ENCODE data around the gene BRD2. TPM values are rescaled to one million over a fixed set of nuclear protein-coding genes. Genes with fewer than 3 reads are reported as not detected.
A peak's percentile ranks its signal among the peaks of the same experiment; 100 is the strongest.

BRD2 gene
- total RNA-seq, 2 experiments from 2014 or later, result 340 to 378 TPM

DNA sequence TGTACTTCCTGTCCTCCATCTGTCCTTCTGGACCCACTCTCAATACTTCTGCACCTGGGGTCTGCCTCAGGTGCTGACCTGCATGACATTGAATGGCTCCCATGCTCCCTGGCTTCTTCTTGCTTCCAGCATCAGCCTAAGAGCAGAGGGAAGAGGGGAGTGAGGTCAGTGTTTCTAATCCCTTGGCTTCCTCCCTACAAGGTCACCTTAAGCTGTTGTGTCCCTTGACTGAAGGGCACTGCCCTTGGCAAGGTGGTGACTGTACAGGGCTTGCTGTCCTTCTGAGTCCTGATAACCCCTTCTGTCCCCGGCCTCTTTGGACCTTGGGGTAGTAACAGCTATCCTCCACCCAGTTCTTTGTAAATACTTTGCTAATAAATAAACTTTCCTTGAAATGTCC lies 37.2 kb upstream of the BRD2 start:
- ATAC-seq (ENCODE audit: poor library complexity) (no peak), DNase-seq (no peak)
- intact Hi-C loops (cut with DNase I, micrococcal nuclease), result no loop called here
- Mint-ChIP-seq H3K27me3 (no peaks in the 10 kb centered on the region), H3K27ac (no peak overlapping the region), H3K4me1 (ENCODE audit: low read depth) (peaks cover 6% of the 10 kb centered on the region), H3K36me3 (ENCODE audit: low read depth) (no peaks in the 10 kb centered on the region), H3K4me3 (no peak overlapping the region), H3K9me3 (no peaks in the 10 kb centered on the region)
- TF ChIP-seq, protein P1, sequence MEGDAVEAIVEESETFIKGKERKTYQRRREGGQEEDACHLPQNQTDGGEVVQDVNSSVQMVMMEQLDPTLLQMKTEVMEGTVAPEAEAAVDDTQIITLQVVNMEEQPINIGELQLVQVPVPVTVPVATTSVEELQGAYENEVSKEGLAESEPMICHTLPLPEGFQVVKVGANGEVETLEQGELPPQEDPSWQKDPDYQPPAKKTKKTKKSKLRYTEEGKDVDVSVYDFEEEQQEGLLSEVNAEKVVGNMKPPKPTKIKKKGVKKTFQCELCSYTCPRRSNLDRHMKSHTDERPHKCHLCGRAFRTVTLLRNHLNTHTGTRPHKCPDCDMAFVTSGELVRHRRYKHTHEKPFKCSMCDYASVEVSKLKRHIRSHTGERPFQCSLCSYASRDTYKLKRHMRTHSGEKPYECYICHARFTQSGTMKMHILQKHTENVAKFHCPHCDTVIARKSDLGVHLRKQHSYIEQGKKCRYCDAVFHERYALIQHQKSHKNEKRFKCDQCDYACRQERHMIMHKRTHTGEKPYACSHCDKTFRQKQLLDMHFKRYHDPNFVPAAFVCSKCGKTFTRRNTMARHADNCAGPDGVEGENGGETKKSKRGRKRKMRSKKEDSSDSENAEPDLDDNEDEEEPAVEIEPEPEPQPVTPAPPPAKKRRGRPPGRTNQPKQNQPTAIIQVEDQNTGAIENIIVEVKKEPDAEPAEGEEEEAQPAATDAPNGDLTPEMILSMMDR (IDR thresholded peaks at IDR 0.05), result no peak
- ChIA-PET CTCF (interaction anchor here (5.4 kb wide), 1 partner anchor 56 kb away, joined by 123 read pairs; no protein-coding TSS in a partner anchor), POLR2A (interaction anchor here (2.1 to 4.0 kb wide), 3 partner anchors 10 to 41 kb away, joined by 4 to 77 read pairs (median 7); partner anchors contain the start of genes HLA-DMA and HLA-DMB)
- Histone ChIP-seq H3K27me3 (ENCODE audit: control insufficient read depth in 1 of 2, insufficient read depth in 2 of 2, low read length in 2 of 2) (no peaks in the 10 kb centered on the region), H3K9me3 (ENCODE audit: control insufficient read depth in 1 of 2, insufficient read depth in 1 of 2, low read length in 2 of 2) (no peaks in the 10 kb centered on the region), H3K36me3 (ENCODE audit: insufficient read depth, low read length) (no peaks in the 10 kb centered on the region), H3K27ac (ENCODE audit: low read depth in 1 of 2, low read length in 2 of 2) (no peak overlapping the region), H3K4me1 (ENCODE audit: insufficient read depth, low read length) (no peaks in the 10 kb centered on the region), H3K4me3 (ENCODE audit: low read length) (no peak overlapping the region)

DNA sequence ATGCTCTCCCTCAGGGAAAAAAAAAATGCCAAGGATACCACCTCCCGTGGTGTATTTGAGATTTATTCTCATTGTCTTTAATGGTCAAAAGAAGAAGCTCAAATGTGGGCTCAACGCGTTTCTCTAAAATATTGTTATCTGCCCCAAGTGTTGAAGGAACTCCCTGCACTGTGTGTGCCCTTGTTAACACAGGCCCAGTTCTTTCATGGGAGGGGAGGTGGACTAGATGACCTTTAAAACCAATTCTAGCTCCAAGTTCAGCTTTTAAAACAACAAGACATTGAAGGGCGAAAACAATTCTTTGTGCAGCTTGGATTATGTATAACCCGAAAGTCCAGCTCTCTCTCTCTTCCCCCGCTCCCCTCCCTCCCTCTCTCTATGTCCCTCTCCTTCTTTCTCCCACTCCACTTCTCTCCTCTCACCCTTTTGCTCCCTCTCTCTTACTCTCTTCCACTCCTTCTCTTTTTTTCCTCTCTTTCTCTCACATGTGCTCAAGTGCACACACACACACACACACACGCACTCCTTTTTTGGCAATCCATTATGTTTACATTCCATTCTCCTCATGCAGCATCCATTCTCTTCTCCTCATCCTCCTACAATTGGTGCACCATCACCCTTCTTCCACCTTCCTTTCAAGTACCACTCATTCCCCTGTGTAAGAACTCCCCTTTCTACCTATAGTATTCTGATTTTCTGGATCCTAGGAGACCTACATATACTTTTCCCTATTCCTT lies 36.1 kb upstream of the BRD2 start:
- no peaks in the 10 kb centered on the region for H3K27me3 Mint-ChIP-seq
- no peak overlapping the region for H3K4me3 ChIP-seq (ENCODE audit: low read length)
- H3K4me1 ChIP-seq (ENCODE audit: insufficient read depth, low read length), result no peaks in the 10 kb centered on the region
- no peaks in the 10 kb centered on the region for H3K36me3 ChIP-seq (ENCODE audit: insufficient read depth, low read length)
- H3K4me1 Mint-ChIP-seq (ENCODE audit: low read depth), result peaks cover 6% of the 10 kb centered on the region
- no peak overlapping the region for H3K27ac Mint-ChIP-seq
- H3K27ac ChIP-seq (ENCODE audit: low read depth in 1 of 2, low read length in 2 of 2), result no peak overlapping the region
- no peaks in the 10 kb centered on the region for H3K9me3 ChIP-seq (ENCODE audit: control insufficient read depth in 1 of 2, insufficient read depth in 1 of 2, low read length in 2 of 2)
- intact Hi-C loops (cut with DNase I, micrococcal nuclease), result loop anchor here (2.0 kb wide), 2 partner anchors 21 to 45 kb away; partner anchors contain the start of gene HLA-DMA (in 1 of the 2)
- ChIA-PET POLR2A (interaction anchor here (1.0 to 4.0 kb wide), 4 partner anchors 9 to 40 kb away, joined by 3 to 77 read pairs (median 6); partner anchors contain the start of genes HLA-DMA and HLA-DMB), CTCF (interaction anchor here (1.0 to 5.4 kb wide), 3 partner anchors 21 to 316 kb away, joined by 3 to 123 read pairs (median 65); partner anchors contain the start of gene HLA-DMA)
- H3K4me3 Mint-ChIP-seq, result no peak overlapping the region
- DNase-seq (no peak), ATAC-seq (ENCODE audit: poor library complexity) (no peak)
- no peaks in the 10 kb centered on the region for H3K9me3 Mint-ChIP-seq
- H3K27me3 ChIP-seq (ENCODE audit: control insufficient read depth in 1 of 2, insufficient read depth in 2 of 2, low read length in 2 of 2), result no peaks in the 10 kb centered on the region
- H3K36me3 Mint-ChIP-seq (ENCODE audit: low read depth), result peaks cover 7% of the 10 kb centered on the region
- TF ChIP-seq, protein P1 (IDR thresholded peaks at IDR 0.05), result no peak

DNA sequence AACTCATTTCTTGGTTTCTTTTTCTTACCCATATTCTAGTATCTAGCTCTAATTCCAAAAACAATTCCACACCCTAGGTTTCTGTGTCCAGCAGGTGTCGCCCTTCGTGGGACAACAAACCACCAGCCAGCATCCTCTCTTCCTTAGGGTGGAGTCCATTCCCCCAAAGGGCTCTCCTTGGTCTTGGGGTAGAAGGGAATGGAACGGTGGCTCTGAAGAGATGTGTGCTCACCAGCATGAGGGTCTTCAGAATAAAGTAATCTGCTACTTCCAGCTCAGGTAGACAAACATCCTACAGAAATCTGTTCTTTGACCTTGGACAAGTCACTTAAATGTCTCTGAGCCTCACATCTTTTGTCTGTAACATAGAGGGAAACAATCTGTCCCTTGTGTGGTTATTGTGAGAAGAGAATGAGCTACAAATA lies 34.7 kb upstream of the BRD2 start:
- Histone ChIP-seq H3K9me3 (ENCODE audit: control insufficient read depth in 1 of 2, insufficient read depth in 1 of 2, low read length in 2 of 2) (no peaks in the 10 kb centered on the region), H3K36me3 (ENCODE audit: insufficient read depth, low read length) (no peaks in the 10 kb centered on the region), H3K4me3 (ENCODE audit: low read length) (no peak overlapping the region), H3K27me3 (ENCODE audit: control insufficient read depth in 1 of 2, insufficient read depth in 2 of 2, low read length in 2 of 2) (no peaks in the 10 kb centered on the region), H3K27ac (ENCODE audit: low read depth in 1 of 2, low read length in 2 of 2) (no peak overlapping the region), H3K4me1 (ENCODE audit: insufficient read depth, low read length) (no peaks in the 10 kb centered on the region)
- ATAC-seq (ENCODE audit: poor library complexity), result peak; percentile 68
- Mint-ChIP-seq H3K4me3 (no peak overlapping the region), H3K27ac (no peak overlapping the region), H3K27me3 (no peaks in the 10 kb centered on the region), H3K4me1 (ENCODE audit: low read depth) (peaks cover 6% of the 10 kb centered on the region), H3K9me3 (no peaks in the 10 kb centered on the region), H3K36me3 (ENCODE audit: low read depth) (peaks cover 7% of the 10 kb centered on the region)
- ChIA-PET CTCF (interaction anchor here (0.5 to 5.4 kb wide), 30 partner anchors 9 to 314 kb away, joined by 3 to 123 read pairs (median 4); partner anchors contain the start of genes BRD2, HLA-DMA and TAP2), POLR2A (interaction anchor here (0.6 to 4.0 kb wide), 15 partner anchors 11 to 51 kb away, joined by 3 to 77 read pairs (median 7); partner anchors contain the start of genes BRD2 and HLA-DMA)
- TF ChIP-seq, protein P1 (IDR thresholded peaks at IDR 0.05), result peak; percentile 84
- intact Hi-C loops (cut with DNase I, micrococcal nuclease), result loop anchor here (1.0 to 2.0 kb wide), 6 partner anchors 15 to 51 kb away; partner anchors contain the start of gene HLA-DMA (in 1 of the 2)
- DNase-seq, result peak; percentile 61 to 88 (median 74)
